Effector memory CD4-positive, alpha-beta T cell (primary cell): Measurements from ENCODE around the gene UTRN.

Source experiments
- DNase-seq, 3 donors: peaks; one replicate each; pipeline ENCODE4 v3.0.0-alpha.2; 2020
- H3K27ac ChIP-seq: 2 replicates; pipeline ENCODE4 v1.7.0; 2013; ENCODE audit warnings: mild to moderate bottlenecking, low read length, moderate library complexity; ENCODE audit not compliant: insufficient read depth, poor library complexity, severe bottlenecking
- H3K27me3 ChIP-seq: replicated peaks from 2 replicates; pipeline ENCODE4 v1.7.0; 2013; ENCODE audit warnings: mild to moderate bottlenecking, low read length; ENCODE audit not compliant: insufficient read depth, control insufficient read depth, poor library complexity, severe bottlenecking
- H3K36me3 ChIP-seq: 2 replicates; pipeline ENCODE4 v1.7.0; 2013; ENCODE audit warnings: mild to moderate bottlenecking, low read length, moderate library complexity; ENCODE audit not compliant: control insufficient read depth, insufficient read depth
- H3K4me1 ChIP-seq: 2 replicates; pipeline ENCODE4 v1.7.0; 2013; ENCODE audit warnings: low read length, mild to moderate bottlenecking; ENCODE audit not compliant: control insufficient read depth, insufficient read depth, poor library complexity, severe bottlenecking
- H3K4me3 ChIP-seq: 2 replicates; pipeline ENCODE4 v1.7.0; 2013; ENCODE audit warnings: low read length, low read depth, mild to moderate bottlenecking; ENCODE audit not compliant: insufficient read depth, poor library complexity, severe bottlenecking
- H3K9me3 ChIP-seq: 2 replicates; pipeline ENCODE4 v1.7.0; 2013; ENCODE audit warnings: mild to moderate bottlenecking, low read length, moderate library complexity; ENCODE audit not compliant: control insufficient read depth

UTRN gene

GRCh38 chr6:144307880-144308279, 22.7 kb downstream of the UTRN start:
- Histone ChIP-seq H3K9me3 (no peaks in the 10 kb centered on the region), H3K36me3 (no peaks in the 10 kb centered on the region), H3K4me1 (no peaks in the 10 kb centered on the region), H3K27ac (no peak overlapping the region), H3K4me3 (no peak overlapping the region), H3K27me3 (no peaks in the 10 kb centered on the region)
- no peak for DNase-seq

- no peak overlapping the region for H3K4me3 ChIP-seq
- H3K36me3 ChIP-seq = no peaks in the 10 kb centered on the region
- no peak overlapping the region for H3K27ac ChIP-seq
- no peaks in the 10 kb centered on the region for H3K27me3 ChIP-seq
- DNase-seq = no peak
- no peaks in the 10 kb centered on the region for H3K9me3 ChIP-seq
- H3K4me1 ChIP-seq = no peaks in the 10 kb centered on the region
These were observed 25.6 kb downstream of the UTRN start for GRCh38 chr6:144310765-144311164.

GRCh38 chr6:144311361-144311760, 26.2 kb downstream of the UTRN start:
- Histone ChIP-seq H3K9me3 (no peaks in the 10 kb centered on the region), H3K27me3 (no peaks in the 10 kb centered on the region), H3K4me1 (no peaks in the 10 kb centered on the region), H3K36me3 (no peaks in the 10 kb centered on the region), H3K4me3 (no peak overlapping the region), H3K27ac (no peak overlapping the region)
- DNase-seq = no peak

- Histone ChIP-seq H3K27ac (no peak overlapping the region), H3K27me3 (no peaks in the 10 kb centered on the region), H3K9me3 (no peaks in the 10 kb centered on the region), H3K4me1 (no peaks in the 10 kb centered on the region), H3K36me3 (no peaks in the 10 kb centered on the region), H3K4me3 (no peak overlapping the region)
- no peak for DNase-seq
These were observed 28.9 kb downstream of the UTRN start for GRCh38 chr6:144314003-144314485.

- Histone ChIP-seq H3K27ac (no peak overlapping the region), H3K9me3 (no peaks in the 10 kb centered on the region), H3K4me3 (no peak overlapping the region), H3K36me3 (no peaks in the 10 kb centered on the region), H3K27me3 (no peaks in the 10 kb centered on the region), H3K4me1 (no peaks in the 10 kb centered on the region)
- DNase-seq = no peak
These were observed 29.4 kb downstream of the UTRN start for GRCh38 chr6:144314562-144314961.

- Histone ChIP-seq H3K27ac (no peak overlapping the region), H3K4me1 (no peaks in the 10 kb centered on the region), H3K36me3 (no peaks in the 10 kb centered on the region), H3K9me3 (no peaks in the 10 kb centered on the region), H3K27me3 (no peaks in the 10 kb centered on the region), H3K4me3 (no peak overlapping the region)
- no peak for DNase-seq
These were observed 30.3 kb downstream of the UTRN start for GRCh38 chr6:144315226-144315980.

- no peaks in the 10 kb centered on the region for H3K36me3 ChIP-seq
- no peaks in the 10 kb centered on the region for H3K4me1 ChIP-seq
- no peak overlapping the region for H3K4me3 ChIP-seq
These were observed 31.1 kb downstream of the UTRN start for GRCh38 chr6:144315981-144316861.

GRCh38 chr6:144316862-144317195, 31.7 kb downstream of the UTRN start:
- Histone ChIP-seq H3K4me1 (no peaks in the 10 kb centered on the region), H3K9me3 (no peaks in the 10 kb centered on the region), H3K36me3 (no peaks in the 10 kb centered on the region), H3K4me3 (no peak overlapping the region), H3K27me3 (no peaks in the 10 kb centered on the region), H3K27ac (no peak overlapping the region)
- DNase-seq = no peak

More at GRCh38 chr6:144315981-144316861, 31.1 kb downstream of the UTRN start:
- H3K27me3 ChIP-seq = no peaks in the 10 kb centered on the region
- no peaks in the 10 kb centered on the region for H3K9me3 ChIP-seq
- DNase-seq = no peak
- no peak overlapping the region for H3K27ac ChIP-seq

GRCh38 chr6:144317736-144318135, 32.6 kb downstream of the UTRN start:
- H3K4me1 ChIP-seq = no peaks in the 10 kb centered on the region
- H3K27me3 ChIP-seq = no peaks in the 10 kb centered on the region
- DNase-seq = no peak
- H3K9me3 ChIP-seq = no peaks in the 10 kb centered on the region
- no peak overlapping the region for H3K4me3 ChIP-seq
- no peak overlapping the region for H3K27ac ChIP-seq
- H3K36me3 ChIP-seq = no peaks in the 10 kb centered on the region

GRCh38 chr6:144319211-144319610, 34.1 kb downstream of the UTRN start:
- Histone ChIP-seq H3K27me3 (no peaks in the 10 kb centered on the region), H3K4me1 (no peaks in the 10 kb centered on the region)
- no peak for DNase-seq

More at GRCh38 chr6:144319211-144319610, 34.1 kb downstream of the UTRN start:
- Histone ChIP-seq H3K36me3 (no peaks in the 10 kb centered on the region), H3K9me3 (no peaks in the 10 kb centered on the region), H3K4me3 (no peak overlapping the region), H3K27ac (no peak overlapping the region)
